IPS DF 4.7 (cell line): ENCODE measurements around the gene RAB40A.
"Not testable (repeated sequence)": the region's sequence is repeated elsewhere in the genome, so short reads cannot be mapped to it uniquely, and the experiment has no call there.

Experiments
- DNase-seq: peaks from one replicate; pipeline ENCODE4 v3.0.0-alpha.2; 2013; ENCODE audit warnings: low spot score; ENCODE audit errors: extremely low read depth

The RAB40A gene

DNA sequence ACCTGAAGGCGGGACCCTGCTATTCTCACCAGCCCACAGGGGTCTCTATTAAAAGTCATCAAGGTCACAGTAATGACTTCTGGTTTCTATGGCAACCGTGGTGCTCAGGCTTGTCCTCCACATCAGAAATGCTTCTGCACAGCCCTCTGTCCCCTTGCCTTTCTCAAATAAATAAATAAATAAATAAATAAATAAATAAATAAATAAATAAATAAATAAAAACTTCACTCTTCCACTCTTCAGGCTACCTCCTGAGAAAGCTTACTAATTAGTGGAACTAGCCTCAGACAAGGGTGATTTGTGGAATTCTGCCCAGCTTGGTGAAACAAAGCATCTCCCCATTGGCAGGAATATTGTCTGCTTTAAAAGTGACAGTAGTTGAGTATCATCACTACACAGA lies 5.5 kb upstream of the RAB40A start:
- DNase-seq, result no peak

DNA sequence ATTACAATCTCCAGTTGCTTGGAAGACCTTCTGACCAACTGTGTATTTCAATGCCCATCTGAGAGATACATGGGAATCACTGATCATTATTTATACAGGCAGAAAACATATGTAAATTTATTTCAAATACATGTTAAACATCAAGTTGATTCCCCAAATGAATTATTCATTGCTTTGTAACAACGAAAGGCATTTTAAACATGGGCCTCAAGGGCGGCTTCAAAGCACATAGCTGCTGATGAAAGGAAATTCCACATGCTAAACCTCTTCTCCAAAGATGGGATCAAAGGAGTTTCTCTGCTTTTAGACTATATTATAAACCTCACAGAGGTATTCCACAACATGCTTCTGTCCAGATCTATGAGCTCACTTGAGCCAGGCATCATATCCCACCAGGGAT lies 4.3 kb upstream of the RAB40A start:
- DNase-seq, result no peak

DNA sequence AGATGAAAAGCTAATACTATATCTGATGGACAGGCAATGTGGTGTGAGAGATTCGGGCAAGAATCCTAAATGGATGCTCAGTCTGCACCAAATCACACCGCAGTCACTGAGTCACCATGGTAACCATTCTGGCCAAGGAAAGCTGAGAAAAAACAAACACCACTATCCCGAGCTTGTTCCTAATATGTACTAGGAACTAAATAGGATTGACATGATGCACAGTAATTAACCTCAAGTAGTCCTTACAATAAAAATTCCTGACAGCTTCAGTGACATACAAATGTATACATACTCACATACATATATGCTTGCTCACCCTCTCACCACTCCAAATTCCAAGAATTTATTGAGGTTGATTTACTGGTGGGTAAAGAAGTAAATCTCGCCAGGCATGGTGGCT lies 1.1 kb upstream of the RAB40A start:
- DNase-seq, result no peak

DNA sequence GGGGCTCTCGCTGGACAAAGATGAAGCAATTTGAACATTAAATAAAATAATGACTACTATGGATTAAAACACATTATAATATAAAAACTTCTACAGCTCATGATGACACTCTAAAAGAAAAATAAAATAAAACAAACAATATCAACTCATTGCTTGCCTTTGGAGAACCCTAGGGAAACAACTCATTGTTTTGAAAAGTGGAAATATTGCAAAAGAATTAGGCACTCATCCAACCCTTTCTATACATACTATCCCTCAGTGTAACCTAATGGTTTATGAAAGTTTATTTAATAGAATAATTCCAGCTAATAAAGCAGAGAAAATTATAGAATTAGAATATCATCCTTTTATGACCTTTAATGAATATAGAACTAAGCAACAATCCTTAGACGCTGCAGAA lies 718 bp downstream of the RAB40A start:
- no peak for DNase-seq

DNA sequence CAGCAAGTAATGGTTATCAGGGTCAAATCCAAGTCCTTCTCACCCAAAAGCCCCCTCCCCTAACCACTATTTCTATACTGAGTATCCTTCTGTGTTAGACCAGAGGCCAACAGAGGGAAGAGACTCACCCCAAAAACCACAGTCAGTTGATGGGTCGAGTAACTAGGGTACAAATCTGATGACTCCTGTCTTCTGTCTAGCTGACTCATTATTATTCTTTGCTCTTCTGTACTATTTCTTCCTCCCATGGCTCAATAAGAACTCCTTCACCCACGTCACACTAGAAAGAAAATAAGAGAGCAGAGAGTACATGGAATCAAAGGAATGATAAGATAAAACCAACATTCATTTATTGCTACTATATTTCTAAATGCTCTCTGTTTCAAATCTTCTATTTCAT lies 2.0 kb downstream of the RAB40A start:
- DNase-seq, result no peak

DNA sequence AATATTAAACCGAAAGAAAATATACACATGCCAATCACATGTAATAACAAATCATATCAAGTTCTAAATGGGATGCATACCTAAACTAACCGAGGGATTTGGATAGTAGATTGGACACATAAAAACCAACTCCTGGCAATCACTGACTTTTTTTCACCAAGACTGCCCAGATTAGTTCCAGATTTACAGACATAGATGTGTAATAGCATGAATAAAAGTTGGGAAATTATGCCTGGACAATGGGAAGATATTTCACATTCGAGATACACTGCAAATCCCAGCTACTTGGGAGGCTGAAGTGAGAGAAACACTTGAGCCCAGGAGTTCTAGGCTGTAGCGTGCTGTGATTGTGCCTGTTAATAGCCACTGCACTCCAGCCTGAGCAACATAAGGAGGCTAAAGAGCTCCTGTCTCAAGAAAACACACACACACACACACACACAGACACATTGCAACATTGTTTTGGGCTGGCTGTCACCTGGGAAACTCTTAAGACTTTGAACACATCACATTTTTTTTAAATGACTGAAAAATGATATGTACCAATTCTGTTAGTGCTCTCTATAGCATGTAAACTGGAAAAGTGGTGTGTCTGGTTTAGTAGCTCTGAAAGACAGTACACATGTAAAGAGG lies 5.7 kb downstream of the RAB40A start:
- DNase-seq, result no peak

DNA sequence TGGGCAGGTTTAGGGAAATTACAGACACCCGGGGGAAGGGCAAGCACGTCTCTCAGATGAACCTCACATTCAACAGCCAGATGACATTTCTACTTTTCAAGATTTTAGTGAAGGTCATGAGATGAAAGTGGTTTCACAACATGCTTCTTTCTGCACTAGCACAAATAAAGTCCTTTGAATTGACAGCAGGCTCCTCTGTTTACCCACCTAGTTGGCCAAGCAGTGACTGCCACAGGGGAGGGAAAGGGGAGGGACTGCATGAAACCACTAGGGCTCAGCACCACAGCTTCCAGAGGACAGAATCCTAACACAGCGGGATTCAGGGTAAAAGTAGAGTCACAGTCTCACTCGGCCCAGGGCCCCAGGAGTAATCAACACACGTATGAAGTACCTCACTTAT lies 6.2 kb downstream of the RAB40A start:
- DNase-seq, result no peak

DNA sequence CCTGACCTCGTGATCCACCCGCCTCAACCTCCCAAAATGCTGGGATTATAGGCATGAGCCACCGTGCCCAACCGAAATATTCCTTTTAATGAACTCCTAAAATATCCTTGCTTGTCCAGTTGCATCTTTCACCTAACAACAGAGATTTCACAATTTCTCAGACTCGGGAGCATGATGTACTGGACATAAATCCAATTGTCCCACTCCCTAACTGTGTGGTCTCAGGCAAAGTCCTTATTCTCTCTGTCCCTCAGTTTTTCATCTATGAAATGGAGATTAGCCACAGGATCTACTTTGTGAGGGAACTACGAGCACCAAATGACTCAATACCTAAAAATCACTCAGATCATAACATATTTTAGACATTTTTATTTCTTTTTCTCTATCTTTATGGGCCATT lies 9.3 kb downstream of the RAB40A start:
- no peak for DNase-seq

DNA sequence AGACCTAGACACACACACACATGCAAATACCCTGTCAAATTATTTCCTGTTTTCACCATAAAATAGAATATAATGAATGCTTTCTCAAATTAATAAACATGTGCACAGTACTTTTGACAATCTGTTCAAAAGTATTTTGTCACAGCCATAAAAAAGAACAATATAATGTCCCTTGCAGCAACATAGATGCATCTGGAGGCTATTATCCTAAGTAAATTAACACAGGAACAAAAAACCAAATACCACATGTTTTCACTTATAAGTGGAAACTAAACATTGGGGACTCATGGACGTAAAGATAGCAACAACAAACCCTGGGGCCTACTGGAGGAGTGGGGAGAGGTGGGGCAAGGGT lies 15.5 kb downstream of the RAB40A start:
- no peak for DNase-seq

DNA sequence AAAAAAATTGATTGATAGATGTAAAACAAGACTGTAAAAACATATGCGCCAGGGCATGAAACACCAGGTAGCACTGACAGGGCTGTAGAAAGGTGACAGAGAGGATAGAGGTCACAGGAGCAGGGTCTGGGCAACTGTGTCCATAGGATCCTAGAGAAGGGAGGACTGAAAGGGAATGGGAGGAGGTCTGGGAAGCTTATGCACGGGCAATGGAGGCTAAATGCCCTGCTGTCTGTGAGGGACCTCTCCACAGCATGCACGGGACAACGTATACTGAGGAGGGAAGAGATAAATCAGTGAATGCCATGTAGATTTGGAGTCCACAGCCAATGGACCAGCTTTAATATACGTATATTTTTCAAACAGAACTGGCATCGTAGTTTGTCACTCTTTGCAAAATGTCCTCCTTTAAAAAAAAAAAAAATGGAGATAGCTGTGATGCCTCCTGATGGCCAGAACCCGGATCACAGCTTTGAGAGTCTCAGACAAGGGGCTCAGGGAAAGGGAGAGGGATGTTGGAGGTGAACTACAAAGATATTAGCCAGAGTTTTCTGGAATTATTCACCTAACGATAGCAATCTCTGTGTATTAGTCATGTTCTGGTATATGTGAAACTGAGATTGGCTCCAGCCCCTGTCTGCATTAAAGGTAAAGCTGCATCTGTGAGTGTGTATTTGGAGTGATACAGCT lies 16.0 kb downstream of the RAB40A start:
- no peak for DNase-seq

DNA sequence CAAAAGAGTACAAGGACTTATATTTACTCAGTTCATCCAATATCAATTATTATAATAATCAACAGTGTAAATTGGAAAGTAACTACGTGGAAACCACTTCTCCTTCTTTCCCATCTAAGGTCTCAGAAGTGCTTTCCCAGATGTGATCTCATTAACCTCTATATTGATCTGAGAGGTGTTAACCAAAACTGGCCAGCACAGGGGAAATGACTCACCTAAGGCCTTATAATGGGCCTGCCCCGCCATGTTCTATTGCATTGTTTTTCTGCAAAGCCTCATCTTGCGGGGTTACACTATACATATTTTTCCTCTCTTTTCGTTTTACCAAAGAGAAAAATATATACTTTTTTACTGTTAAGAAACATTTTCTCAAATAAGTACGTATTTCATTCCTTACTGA lies 20.5 kb downstream of the RAB40A start:
- DNase-seq, result no peak

DNA sequence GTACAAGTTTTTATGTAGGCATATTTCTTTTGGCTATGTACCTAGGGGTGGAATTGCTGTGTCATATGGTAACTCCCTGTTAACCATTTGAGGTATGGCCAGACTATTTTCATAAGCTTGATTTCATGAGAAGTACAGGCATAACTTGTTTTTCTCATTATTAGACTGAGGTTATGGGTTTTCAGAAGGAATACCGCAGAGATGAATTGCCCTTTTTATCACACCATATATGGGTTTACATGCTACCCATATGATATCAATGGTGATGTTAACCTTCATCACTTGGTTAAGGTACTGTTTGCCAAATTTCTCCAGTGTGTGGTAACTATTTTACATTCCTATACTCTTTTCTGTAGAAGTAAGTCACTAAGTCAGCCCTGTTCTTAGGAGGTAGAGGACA lies 23.5 kb downstream of the RAB40A start:
- DNase-seq, result no peak

DNA sequence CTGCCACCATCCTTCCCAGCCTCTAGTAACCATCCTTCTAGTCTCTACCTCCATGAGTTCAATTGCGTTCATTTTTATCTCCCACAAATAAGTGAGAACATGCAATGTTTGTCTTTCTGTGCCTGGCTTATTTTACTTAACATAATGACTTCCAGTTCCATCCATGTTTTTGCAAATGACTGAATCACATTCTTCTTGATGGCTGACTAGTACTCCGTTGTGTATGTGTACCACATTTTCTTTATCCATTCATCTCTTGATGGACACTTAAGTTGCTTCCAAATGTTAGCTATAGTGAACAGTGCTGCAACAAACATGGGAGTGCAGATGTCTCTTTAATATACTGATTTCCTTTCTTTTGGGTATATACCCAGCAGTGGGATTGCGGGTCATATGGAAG lies 25.7 kb downstream of the RAB40A start:
- DNase-seq, result not testable (repeated sequence)

DNA sequence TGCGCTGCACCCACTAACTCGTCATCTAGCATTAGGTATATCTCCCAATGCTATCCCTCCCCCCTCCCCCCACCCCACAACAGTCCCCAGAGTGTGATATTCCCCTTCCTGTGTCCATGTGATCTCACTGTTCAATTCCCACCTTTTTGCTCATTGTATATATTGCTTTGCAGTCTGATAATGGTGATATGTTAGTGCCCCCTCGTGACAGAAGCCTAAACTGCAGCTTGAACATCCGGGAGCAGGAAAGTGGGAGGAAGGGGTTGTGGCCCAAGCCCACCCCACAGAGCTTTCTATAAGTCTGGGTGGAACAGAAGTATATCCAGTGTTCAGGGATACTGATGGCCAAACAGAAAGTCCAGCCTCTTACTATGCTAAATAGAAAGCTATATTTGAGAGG lies 29.6 kb downstream of the RAB40A start:
- DNase-seq, result not testable (repeated sequence)

DNA sequence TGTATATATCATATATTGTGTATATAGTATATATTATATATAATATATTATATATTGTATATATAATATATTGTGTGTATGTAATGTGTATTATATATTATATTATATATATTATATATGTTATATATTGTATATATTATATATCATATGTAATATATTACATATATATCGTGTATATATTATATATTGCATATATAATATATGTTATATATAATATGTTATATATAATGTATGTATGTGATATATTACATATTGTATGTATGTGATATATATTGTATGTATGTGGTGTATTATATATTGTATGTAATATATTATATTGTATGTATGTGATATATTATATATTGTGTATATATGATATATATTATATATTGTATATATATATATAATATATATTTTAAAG lies 30.5 kb downstream of the RAB40A start:
- DNase-seq, result no peak

DNA sequence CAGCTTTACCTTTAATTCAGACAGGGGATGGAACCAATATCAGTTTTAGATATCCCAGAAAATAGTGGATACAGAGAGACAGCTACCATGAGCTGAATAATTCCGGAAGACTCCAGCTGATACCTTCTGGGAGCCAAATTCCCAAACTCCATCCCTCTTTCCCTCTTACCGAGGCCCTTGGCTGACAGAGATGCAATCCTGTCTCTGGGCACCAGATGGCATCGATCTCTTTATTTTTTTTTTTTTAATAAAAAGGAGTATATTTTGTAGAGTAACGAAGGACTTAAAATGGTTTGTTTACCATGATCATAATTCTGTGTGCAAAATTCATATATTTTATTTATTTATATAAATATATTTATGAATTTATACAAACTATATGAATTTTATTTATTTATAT lies 31.0 kb downstream of the RAB40A start:
- no peak for DNase-seq

DNA sequence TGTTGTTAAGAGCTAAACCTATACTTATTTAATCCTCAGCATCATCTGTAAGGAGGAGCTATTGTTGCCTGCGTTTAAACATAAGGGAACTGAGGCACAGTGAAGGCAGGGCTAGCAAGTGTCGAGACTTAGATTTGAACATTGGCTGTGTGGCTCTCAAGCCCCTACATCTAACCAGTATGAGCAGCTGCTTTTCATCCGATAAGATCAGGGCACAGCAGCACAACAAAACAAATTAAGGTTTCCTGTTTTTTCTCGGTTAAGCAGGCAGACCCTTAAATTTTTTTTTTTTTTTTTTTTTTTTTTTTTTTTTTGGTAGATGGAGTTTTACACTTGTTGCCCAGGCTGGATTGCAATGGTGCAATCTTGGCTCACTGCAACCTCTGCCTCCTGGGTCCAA lies 35.6 kb downstream of the RAB40A start:
- DNase-seq, result no peak

DNA sequence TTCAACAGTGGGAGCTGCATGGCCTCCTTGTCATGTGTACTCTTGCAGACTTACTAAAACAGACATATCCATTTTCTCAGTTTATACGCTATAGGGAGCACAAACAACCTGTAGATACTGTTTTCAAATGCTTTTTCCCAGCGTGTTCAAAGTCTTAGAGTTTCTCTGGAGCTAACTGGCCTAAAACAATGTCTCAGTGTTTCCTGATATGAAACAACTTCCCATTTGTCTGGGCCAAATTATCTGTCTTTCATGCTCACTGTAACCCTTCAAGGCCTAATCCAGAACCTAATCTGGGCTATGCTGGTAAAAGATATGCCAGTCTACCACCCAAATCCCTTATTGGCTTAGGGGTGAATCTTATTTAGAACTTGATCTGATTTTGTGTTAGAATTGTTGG lies 38.8 kb downstream of the RAB40A start:
- DNase-seq, result no peak

DNA sequence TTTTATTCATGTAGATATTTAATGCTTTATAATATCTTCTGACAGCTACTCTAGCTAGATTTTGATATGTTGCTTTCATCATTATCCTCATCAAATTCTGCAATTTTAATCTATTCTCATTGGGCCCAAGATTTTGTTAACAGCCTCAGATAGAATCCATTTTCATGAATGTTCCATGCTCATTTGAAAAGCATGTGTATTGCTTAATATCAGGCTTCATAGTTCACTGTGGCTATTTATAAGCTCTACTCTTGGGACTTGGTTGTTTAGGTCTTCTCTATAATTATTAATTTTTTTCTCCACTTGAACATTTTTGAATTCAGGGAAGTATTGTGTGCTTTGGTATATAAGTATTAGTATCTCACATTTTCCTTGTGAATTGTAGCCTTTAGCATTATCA lies 41.8 kb downstream of the RAB40A start:
- no peak for DNase-seq

DNA sequence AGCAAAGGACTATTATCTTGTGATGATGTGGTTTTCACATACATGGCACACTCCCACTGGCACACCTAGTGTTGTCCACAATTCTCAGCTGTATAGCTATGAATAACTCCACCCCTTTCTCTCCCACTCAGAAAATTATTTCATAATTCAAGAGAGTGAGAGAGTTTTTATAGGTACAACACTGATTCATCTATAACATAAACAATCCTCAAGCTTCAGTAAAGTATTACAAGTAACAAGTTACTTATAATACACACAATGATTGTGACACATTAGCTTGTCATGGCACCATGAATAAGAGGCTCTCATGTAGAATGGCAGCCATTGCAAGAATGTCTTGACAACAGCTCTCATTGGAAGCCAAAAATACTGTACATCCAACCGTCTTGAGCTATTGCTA lies 43.9 kb downstream of the RAB40A start:
- no peak for DNase-seq

DNA sequence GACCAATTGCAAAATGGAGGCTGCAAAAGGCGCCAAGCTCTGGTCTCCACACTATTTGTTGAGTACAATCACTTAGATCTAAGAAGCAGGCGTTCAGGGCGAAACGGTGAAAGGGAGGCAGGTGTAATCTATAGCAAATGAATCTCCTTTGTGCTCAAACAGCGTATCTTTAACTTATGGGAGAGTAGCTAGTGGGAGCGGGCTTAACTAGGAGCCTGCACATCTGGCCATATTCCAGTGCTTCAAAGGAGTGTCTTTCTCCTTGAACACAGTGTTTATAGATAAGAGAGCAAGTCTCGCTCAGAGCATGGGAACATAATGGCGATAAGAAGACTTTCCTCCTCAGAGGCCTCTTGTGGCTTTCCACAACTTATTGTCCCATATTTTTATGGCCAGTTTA lies 49.3 kb downstream of the RAB40A start:
- not testable (repeated sequence) for DNase-seq

DNA sequence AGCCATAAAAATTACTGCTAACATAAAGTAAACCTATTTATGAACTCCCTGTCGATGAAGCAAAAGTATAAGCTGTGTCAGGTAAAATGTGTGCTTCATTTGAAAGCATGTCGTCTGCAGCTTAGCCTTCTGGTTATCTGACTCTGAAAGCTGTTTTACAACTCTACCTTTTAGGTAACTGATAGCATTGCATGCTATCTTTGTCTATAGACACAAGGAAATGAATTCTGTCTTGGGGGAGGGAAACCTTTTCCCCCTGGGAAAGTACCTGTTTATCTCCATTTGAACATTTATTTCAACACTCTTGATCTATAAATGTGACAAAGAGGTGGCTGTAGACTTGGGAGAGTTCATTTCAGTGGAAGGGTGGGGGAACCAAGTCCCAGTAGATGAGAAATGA lies 51.4 kb downstream of the RAB40A start:
- DNase-seq, result no peak

DNA sequence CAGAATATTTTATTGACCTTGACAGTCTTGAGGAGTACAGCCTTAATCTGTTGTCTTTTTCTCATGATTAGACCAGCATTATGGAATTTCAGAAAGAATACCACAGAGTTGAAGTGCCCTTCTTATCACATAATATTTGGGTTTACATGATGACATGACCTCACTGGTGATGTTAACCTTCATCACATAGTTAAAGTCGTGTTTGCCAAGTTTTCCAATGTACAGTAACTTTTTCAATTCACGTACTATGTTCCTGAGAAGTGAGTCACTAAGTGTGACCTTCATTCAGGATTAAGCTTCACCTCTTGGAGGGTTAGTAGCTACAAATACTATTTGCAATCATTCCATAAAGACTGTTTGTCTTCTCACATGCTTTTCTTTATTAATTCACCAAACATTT lies 52.1 kb downstream of the RAB40A start:
- no peak for DNase-seq

DNA sequence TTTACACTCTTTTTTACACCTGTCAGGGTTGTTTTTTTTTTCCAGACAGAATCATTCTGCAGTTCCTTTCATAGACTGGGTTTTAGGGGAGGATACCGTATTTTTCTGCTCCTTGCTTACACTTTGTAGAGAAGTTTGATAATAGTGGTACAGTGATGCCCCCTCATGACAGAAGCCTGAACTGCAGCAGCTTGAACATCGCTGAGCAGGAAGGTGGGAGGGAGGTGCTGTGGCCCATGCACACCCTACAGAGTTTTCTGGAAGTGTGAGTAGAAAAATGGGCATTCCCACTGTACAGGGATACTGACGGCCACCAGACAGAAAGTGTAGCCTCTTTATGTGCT lies 54.5 kb downstream of the RAB40A start:
- DNase-seq, result no peak
